DND-41 (cell line): ENCODE data around the gene CEP192.

Source experiments
- ATAC-seq: fragments of 200-7000 bp; cut with Tn5 transposase; 3 replicates; pipeline ENCODE4 v1.9.1; 2021; ENCODE audit warnings: low read depth; ENCODE audit not compliant: insufficient read depth
- DNase-seq: peaks from one replicate; pipeline ENCODE4 v3.0.0-alpha.2; 2020
- H2AFZ ChIP-seq: 2 replicates; pipeline ENCODE4 v1.6.0; 2012; ENCODE audit warnings: low read depth, low read length
- H3K27ac ChIP-seq: 2 replicates; pipeline ENCODE4 v1.5.1; 2012; ENCODE audit warnings: low read length, inconsistent platforms
- H3K27me3 ChIP-seq: fragments of 200-600 bp; sonication (generic); 2 replicates; pipeline ENCODE4 v1.6.0; 2012; ENCODE audit warnings: low read length, mild to moderate bottlenecking, inconsistent platforms; ENCODE audit not compliant: insufficient read depth, poor library complexity
- H3K36me3 ChIP-seq: 2 replicates; pipeline ENCODE4 v1.5.1; 2012; ENCODE audit warnings: low read length, inconsistent platforms; ENCODE audit not compliant: insufficient read depth
- H3K4me1 ChIP-seq: 2 replicates; pipeline ENCODE4 v1.5.1; 2012; ENCODE audit warnings: mild to moderate bottlenecking, low read length; ENCODE audit not compliant: insufficient read depth
- H3K4me2 ChIP-seq: 2 replicates; pipeline ENCODE4 v1.6.0; 2012; ENCODE audit warnings: mild to moderate bottlenecking, moderate library complexity, low read length, inconsistent platforms; ENCODE audit not compliant: insufficient read depth
- H3K4me3 ChIP-seq, 2 experiments: fragments of 200-600 bp in 1 of 2; shearing (Covaris generic) in 1 of 2; 2 replicates each; pipeline ENCODE4 v1.5.1; 2012 to 2016; ENCODE audit warnings: inconsistent platforms in 2 of 2, low read length in 2 of 2, mild to moderate bottlenecking in 2 of 2, low read depth in 1 of 2, moderate library complexity in 1 of 2
- H3K79me2 ChIP-seq: 2 replicates; pipeline ENCODE4 v1.6.0; 2012; ENCODE audit warnings: low read length, inconsistent platforms; ENCODE audit not compliant: insufficient read depth
- H3K9ac ChIP-seq: 2 replicates; pipeline ENCODE4 v1.6.0; 2012; ENCODE audit warnings: low read depth, mild to moderate bottlenecking, inconsistent platforms, low read length, moderate library complexity
- H3K9me3 ChIP-seq: 2 replicates; pipeline ENCODE4 v1.5.1; 2012; ENCODE audit warnings: low read length, moderate library complexity, mild to moderate bottlenecking, inconsistent platforms; ENCODE audit not compliant: insufficient read depth, severe bottlenecking
- H4K20me1 ChIP-seq: 2 replicates; pipeline ENCODE4 v1.6.0; 2012; ENCODE audit warnings: low read length; ENCODE audit not compliant: insufficient read depth
- CTCF ChIP-seq: IDR thresholded peaks from 2 replicates; pipeline ENCODE4 v1.5.1; 2012; ENCODE audit warnings: borderline replicate concordance, low read length, moderate library complexity, mild to moderate bottlenecking; ENCODE audit not compliant: poor library complexity, severe bottlenecking; ENCODE audit errors: extremely low read depth
- EZH2 ChIP-seq: IDR thresholded peaks from 3 replicates; pipeline ENCODE4 v1.6.1; 2012; ENCODE audit warnings: borderline replicate concordance, low read depth, mild to moderate bottlenecking, moderate library complexity, low read length, inconsistent platforms; ENCODE audit not compliant: severe bottlenecking

Gene CEP192

GRCh38 chr18:12958478-12958877 lies 32.7 kb upstream of the CEP192 start:
- peaks cover 80% of the 10 kb centered on the region for H3K36me3 ChIP-seq
- no peak overlapping the region for H3K27ac ChIP-seq
- no peaks in the 10 kb centered on the region for H3K4me1 ChIP-seq
- no peak overlapping the region for H3K9ac ChIP-seq
- ATAC-seq = no peak
- DNase-seq = no peak
- no peaks in the 10 kb centered on the region for H3K9me3 ChIP-seq
- no peak overlapping the region for H3K4me2 ChIP-seq
- no peaks in the 10 kb centered on the region for H3K27me3 ChIP-seq
- TF ChIP-seq CTCF = no peak
- no peak for TF ChIP-seq EZH2
- H2AFZ ChIP-seq = no peak overlapping the region
- H3K79me2 ChIP-seq = peaks cover 86% of the 10 kb centered on the region
- peaks cover 14% of the 10 kb centered on the region; the same call in 1 of the 2 replicates for H4K20me1 ChIP-seq
- no peak overlapping the region for H3K4me3 ChIP-seq

GRCh38 chr18:12960395-12960794 lies 30.8 kb upstream of the CEP192 start:
- Histone ChIP-seq H3K9me3 (no peaks in the 10 kb centered on the region), H3K79me2 (peaks cover 78% of the 10 kb centered on the region), H2AFZ (no peak overlapping the region), H3K9ac (no peak overlapping the region), H3K27me3 (no peaks in the 10 kb centered on the region), H3K4me1 (no peaks in the 10 kb centered on the region), H4K20me1 (peaks cover 14% of the 10 kb centered on the region; the same call in 1 of the 2 replicates), H3K36me3 (peaks cover 82% of the 10 kb centered on the region), H3K4me3 (no peak overlapping the region), H3K27ac (no peak overlapping the region), H3K4me2 (no peak overlapping the region)
- ATAC-seq (no peak), DNase-seq (no peak)
- TF ChIP-seq CTCF (no peak), EZH2 (no peak)

DNA sequence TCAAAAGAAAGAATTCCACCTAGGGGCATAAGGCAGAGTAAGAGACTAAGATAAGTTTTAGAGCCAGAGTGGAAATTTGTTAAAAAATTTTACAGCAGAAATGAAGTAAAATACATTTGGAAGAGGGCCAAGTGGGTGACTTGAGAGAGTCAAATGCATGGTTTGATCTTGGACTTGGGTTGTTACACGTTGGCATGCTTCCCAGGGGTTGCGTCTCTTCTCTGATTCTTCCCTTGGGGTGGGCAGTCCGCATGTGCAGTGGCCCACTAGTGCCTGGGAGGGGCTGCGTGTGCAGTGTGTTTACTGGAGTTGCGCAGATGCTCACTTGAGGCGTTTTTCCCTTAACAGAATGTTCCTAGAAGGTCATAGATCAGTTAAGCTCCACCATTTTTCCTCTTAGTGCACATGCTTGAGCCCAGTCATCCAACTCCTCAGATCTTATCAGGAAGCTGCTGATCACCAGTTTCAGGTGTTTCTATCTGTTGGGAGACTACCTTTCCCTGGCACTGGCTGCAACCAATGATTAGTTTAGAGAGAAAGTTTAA lies 30.2 kb upstream of the CEP192 start:
- Histone ChIP-seq H3K27ac (no peak overlapping the region), H3K36me3 (peaks cover 83% of the 10 kb centered on the region), H3K4me1 (no peaks in the 10 kb centered on the region), H3K4me2 (no peak overlapping the region; the same call in 1 of the 2 replicates), H3K79me2 (peaks cover 78% of the 10 kb centered on the region), H3K4me3 (no peak overlapping the region), H3K9ac (no peak overlapping the region), H3K27me3 (no peaks in the 10 kb centered on the region), H3K9me3 (no peaks in the 10 kb centered on the region), H2AFZ (no peak overlapping the region), H4K20me1 (peaks cover 14% of the 10 kb centered on the region; the same call in 1 of the 2 replicates)
- TF ChIP-seq CTCF (peak; percentile 3), EZH2 (no peak)
- DNase-seq (no peak), ATAC-seq (no peak; the same call in 2 of the 3 replicates)

DNA sequence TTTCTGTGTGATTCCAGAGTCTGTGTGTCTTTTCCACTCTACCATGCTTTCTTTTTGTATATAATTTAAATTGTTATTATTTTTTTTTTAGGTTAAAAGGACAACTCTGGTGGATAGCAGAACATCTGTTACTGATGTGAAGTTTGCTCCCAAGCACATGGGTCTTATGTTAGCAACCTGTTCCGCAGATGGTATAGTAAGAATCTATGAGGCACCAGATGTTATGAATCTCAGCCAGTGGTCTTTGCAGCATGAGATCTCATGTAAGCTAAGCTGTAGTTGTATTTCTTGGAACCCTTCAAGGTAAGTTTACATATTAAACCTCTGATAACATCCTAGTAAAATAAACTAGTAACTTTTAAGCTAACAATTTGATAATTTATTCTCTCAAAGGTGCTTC lies 28.1 kb upstream of the CEP192 start:
- H3K4me1 ChIP-seq = no peaks in the 10 kb centered on the region
- TF ChIP-seq CTCF = no peak
- ATAC-seq (no peak), DNase-seq (no peak)
- no peaks in the 10 kb centered on the region for H3K27me3 ChIP-seq
- peaks cover 92% of the 10 kb centered on the region for H3K36me3 ChIP-seq
- H3K4me2 ChIP-seq = no peak overlapping the region
- H4K20me1 ChIP-seq = peaks cover 17% of the 10 kb centered on the region; the same call in 1 of the 2 replicates
- no peak overlapping the region for H3K4me3 ChIP-seq
- H3K79me2 ChIP-seq = peaks cover 81% of the 10 kb centered on the region
- H2AFZ ChIP-seq = no peak overlapping the region
- H3K9ac ChIP-seq = no peak overlapping the region
- H3K9me3 ChIP-seq = no peaks in the 10 kb centered on the region
- H3K27ac ChIP-seq = no peak overlapping the region
